Measurements from ENCODE around the gene EVA1A.

GRCh38 chr2:75568174-75568573 is 7.4 kb upstream of the EVA1A start:
- TF ChIP-seq TAF1 (IDR thresholded peaks at IDR 0.05; ENCODE audit: borderline replicate concordance, low read depth, low read length) = no peak
- no peak for TF ChIP-seq POLR2AphosphoS5 (IDR thresholded peaks at IDR 0.05; ENCODE audit: low read depth, low read length)
- TF ChIP-seq POLR2A (IDR thresholded peaks at IDR 0.05; ENCODE audit: low read depth, low read length) = no peak

All from GM12892 (cell line).